ENCODE results near the gene KCNIP4.

DNA sequence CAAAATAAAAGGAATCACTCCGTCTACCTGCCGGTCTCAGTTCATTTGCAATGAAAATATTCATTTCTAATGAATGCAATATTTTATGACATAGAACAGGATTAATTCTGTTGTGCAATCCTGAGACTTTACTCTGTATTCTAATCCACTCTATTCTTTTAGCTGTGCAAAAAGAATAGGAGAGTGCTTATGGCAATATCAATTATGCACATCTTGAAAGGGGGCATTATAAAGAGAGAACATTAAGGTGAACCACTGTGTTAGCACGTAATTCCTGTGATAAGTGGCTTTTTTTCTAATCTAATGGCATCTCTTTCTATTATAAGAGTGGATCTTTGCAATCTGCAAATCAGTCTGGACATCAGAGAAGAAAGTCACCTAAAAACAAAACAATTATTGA lies 99.5 kb downstream of the KCNIP4 start:
- no peak for TF ChIP-seq EZH2 (IDR thresholded peaks at IDR 0.05; ENCODE audit: low read depth)
- TF ChIP-seq, protein P1, sequence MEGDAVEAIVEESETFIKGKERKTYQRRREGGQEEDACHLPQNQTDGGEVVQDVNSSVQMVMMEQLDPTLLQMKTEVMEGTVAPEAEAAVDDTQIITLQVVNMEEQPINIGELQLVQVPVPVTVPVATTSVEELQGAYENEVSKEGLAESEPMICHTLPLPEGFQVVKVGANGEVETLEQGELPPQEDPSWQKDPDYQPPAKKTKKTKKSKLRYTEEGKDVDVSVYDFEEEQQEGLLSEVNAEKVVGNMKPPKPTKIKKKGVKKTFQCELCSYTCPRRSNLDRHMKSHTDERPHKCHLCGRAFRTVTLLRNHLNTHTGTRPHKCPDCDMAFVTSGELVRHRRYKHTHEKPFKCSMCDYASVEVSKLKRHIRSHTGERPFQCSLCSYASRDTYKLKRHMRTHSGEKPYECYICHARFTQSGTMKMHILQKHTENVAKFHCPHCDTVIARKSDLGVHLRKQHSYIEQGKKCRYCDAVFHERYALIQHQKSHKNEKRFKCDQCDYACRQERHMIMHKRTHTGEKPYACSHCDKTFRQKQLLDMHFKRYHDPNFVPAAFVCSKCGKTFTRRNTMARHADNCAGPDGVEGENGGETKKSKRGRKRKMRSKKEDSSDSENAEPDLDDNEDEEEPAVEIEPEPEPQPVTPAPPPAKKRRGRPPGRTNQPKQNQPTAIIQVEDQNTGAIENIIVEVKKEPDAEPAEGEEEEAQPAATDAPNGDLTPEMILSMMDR (conservative IDR thresholded peaks at IDR 0.05) = no peak
